ENCODE data around the gene TRIM10. TPM values are rescaled to one million over a fixed set of nuclear protein-coding genes. Genes with fewer than 3 reads are reported as not detected.

The TRIM10 gene
- total RNA-seq, 1 donor from 2014 or later, result not detected

DNA sequence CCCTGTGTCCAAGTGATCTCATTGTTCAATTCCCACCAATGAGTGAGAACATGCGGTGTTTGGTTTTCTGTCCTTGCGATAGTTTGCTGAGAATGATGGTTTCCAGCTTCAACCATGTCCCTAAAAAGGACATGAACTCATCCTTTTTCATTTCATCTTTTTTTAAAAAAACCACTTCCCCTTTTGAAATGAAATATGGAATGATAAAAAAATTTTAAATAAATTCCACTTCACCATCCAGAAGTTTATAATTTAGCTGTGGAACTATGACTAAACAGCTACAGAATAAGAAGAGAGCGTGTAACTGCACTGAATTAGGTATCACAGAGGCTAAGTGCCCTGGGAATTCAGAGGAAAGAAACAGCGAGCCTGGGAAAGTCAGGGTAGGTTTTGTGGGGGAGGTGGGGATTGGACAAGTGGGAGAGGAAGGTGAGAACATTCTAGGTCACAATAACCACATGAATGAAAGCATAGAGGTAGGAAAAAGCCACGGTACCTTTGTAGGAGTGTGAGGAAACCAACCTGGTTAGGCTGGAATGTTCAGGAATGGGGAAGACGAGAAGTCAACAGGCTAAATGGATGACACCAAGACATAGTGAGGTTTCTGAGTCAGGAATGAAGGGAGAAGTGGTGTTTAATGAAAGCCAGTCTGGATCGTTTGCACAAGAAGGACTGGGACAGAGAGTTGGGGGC is 11.0 kb downstream of the TRIM10 start:
- no peak for ATAC-seq
- Histone ChIP-seq H3K27ac (no peak overlapping the region), H3K27me3 (peaks cover 5% of the 10 kb centered on the region), H3K9me3 (no peaks in the 10 kb centered on the region), H3K36me3 (no peaks in the 10 kb centered on the region), H3K4me3 (no peak overlapping the region), H3K4me1 (no peaks in the 10 kb centered on the region)
- DNase-seq, result no peak
- intact Hi-C loops (cut with DNase I), result no loop called here
- TF ChIP-seq, protein P1, sequence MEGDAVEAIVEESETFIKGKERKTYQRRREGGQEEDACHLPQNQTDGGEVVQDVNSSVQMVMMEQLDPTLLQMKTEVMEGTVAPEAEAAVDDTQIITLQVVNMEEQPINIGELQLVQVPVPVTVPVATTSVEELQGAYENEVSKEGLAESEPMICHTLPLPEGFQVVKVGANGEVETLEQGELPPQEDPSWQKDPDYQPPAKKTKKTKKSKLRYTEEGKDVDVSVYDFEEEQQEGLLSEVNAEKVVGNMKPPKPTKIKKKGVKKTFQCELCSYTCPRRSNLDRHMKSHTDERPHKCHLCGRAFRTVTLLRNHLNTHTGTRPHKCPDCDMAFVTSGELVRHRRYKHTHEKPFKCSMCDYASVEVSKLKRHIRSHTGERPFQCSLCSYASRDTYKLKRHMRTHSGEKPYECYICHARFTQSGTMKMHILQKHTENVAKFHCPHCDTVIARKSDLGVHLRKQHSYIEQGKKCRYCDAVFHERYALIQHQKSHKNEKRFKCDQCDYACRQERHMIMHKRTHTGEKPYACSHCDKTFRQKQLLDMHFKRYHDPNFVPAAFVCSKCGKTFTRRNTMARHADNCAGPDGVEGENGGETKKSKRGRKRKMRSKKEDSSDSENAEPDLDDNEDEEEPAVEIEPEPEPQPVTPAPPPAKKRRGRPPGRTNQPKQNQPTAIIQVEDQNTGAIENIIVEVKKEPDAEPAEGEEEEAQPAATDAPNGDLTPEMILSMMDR (IDR thresholded peaks at IDR 0.05), result no peak

GRCh38 chr6:30149234-30149633 is 11.8 kb downstream of the TRIM10 start:
- intact Hi-C loops (cut with DNase I), result no loop called here
- TF ChIP-seq, protein P1 (IDR thresholded peaks at IDR 0.05), result no peak
- H3K9me3 ChIP-seq, result no peaks in the 10 kb centered on the region
- DNase-seq (no peak), ATAC-seq (no peak)
- no peaks in the 10 kb centered on the region for H3K4me1 ChIP-seq
- H3K27ac ChIP-seq, result no peak overlapping the region
- no peaks in the 10 kb centered on the region for H3K36me3 ChIP-seq
- H3K4me3 ChIP-seq, result no peak overlapping the region
- peaks cover 5% of the 10 kb centered on the region for H3K27me3 ChIP-seq

- ATAC-seq (no peak), DNase-seq (no peak)
- intact Hi-C loops (cut with DNase I), result no loop called here
- Histone ChIP-seq H3K9me3 (no peaks in the 10 kb centered on the region), H3K27ac (no peak overlapping the region), H3K36me3 (no peaks in the 10 kb centered on the region), H3K4me3 (no peak overlapping the region), H3K27me3 (peaks cover 5% of the 10 kb centered on the region), H3K4me1 (no peaks in the 10 kb centered on the region)
- TF ChIP-seq, protein P1 (IDR thresholded peaks at IDR 0.05), result no peak
Observed at GRCh38 chr6:30147096-30147495, 13.9 kb downstream of the TRIM10 start.

DNA sequence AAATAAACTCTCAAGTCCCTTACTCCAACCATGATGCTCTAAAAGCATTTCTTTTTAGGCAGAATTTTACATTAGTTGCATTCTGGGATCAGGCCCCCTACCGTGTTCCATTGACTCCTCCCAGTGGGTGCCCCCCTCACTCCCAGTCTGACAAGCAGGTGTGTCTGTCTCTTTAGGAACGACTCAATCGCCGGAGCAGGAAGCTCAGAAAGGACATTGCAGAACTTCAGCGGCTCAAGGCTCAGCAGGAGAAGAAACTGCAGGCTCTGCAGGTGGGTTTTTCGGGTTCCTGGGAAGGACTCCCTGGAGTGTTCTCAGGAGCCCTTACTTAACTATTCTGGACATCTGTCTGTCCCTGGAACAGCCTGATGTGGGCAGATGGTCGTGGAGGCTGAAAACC is 15.2 kb downstream of the TRIM10 start:
- Histone ChIP-seq H3K4me1 (no peaks in the 10 kb centered on the region), H3K27me3 (peaks cover 5% of the 10 kb centered on the region), H3K4me3 (no peak overlapping the region), H3K36me3 (no peaks in the 10 kb centered on the region), H3K9me3 (no peaks in the 10 kb centered on the region), H3K27ac (no peak overlapping the region)
- DNase-seq (no peak), ATAC-seq (no peak)
- TF ChIP-seq, protein P1 (IDR thresholded peaks at IDR 0.05), result no peak
- intact Hi-C loops (cut with DNase I), result no loop called here

GRCh38 chr6:30144811-30145210 is 16.2 kb downstream of the TRIM10 start:
- Histone ChIP-seq H3K9me3 (no peaks in the 10 kb centered on the region), H3K27ac (no peak overlapping the region), H3K27me3 (peaks cover 5% of the 10 kb centered on the region), H3K4me1 (no peaks in the 10 kb centered on the region), H3K4me3 (no peak overlapping the region), H3K36me3 (no peaks in the 10 kb centered on the region)
- DNase-seq, result no peak
- TF ChIP-seq, protein P1 (IDR thresholded peaks at IDR 0.05), result no peak
- ATAC-seq, result no peak
- intact Hi-C loops (cut with DNase I), result no loop called here

DNA sequence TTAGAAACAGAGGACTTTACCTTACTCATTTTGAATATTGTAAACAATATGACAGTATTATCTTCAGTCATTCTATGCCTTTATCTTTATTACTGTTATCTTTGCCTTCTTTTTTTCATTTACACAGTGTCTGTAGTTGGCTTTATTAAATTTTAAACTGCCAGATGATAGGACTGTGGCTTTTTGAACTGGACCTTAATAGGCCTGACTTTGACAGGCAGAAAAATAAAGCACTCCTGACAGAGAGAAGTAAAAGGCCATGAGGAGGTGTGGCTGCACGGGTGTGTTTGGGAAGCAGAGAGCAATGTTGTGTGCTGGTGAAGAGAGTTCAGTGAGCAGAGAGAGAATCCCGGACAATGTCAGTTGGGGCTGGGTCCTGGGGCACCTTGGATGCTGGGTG is 17.2 kb downstream of the TRIM10 start:
- DNase-seq, result no peak
- no peak overlapping the region for H3K27ac ChIP-seq
- peaks cover 5% of the 10 kb centered on the region for H3K27me3 ChIP-seq
- H3K9me3 ChIP-seq, result no peaks in the 10 kb centered on the region
- H3K4me1 ChIP-seq, result no peaks in the 10 kb centered on the region
- H3K4me3 ChIP-seq, result no peak overlapping the region
- no peaks in the 10 kb centered on the region for H3K36me3 ChIP-seq
- intact Hi-C loops (cut with DNase I), result no loop called here
- no peak for ATAC-seq
- TF ChIP-seq, protein P1 (IDR thresholded peaks at IDR 0.05), result no peak
